ENCODE data around the gene U2SURP.

GRCh38 chr3:143092191-143092590 lies 90.8 kb downstream of the U2SURP start:
- TF ChIP-seq, protein P1, sequence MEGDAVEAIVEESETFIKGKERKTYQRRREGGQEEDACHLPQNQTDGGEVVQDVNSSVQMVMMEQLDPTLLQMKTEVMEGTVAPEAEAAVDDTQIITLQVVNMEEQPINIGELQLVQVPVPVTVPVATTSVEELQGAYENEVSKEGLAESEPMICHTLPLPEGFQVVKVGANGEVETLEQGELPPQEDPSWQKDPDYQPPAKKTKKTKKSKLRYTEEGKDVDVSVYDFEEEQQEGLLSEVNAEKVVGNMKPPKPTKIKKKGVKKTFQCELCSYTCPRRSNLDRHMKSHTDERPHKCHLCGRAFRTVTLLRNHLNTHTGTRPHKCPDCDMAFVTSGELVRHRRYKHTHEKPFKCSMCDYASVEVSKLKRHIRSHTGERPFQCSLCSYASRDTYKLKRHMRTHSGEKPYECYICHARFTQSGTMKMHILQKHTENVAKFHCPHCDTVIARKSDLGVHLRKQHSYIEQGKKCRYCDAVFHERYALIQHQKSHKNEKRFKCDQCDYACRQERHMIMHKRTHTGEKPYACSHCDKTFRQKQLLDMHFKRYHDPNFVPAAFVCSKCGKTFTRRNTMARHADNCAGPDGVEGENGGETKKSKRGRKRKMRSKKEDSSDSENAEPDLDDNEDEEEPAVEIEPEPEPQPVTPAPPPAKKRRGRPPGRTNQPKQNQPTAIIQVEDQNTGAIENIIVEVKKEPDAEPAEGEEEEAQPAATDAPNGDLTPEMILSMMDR (IDR thresholded peaks at IDR 0.05) = no peak
- TF ChIP-seq POLR2A (IDR thresholded peaks at IDR 0.05; ENCODE audit: low read depth) = no peak
- TF ChIP-seq POLR2AphosphoS5 (IDR thresholded peaks at IDR 0.05) = no peak
